Neutrophil (primary cell): Measurements from ENCODE around the gene MALRD1.

Experiments
- H3K27ac ChIP-seq: fragments of 200-600 bp; sonication (generic); 2 replicates; pipeline ENCODE4 v1.5.1; 2016; ENCODE audit warnings: mild to moderate bottlenecking, moderate library complexity
- H3K27me3 ChIP-seq: fragments of 200-600 bp; sonication (generic); 2 replicates; pipeline ENCODE4 v1.6.0; 2016; ENCODE audit warnings: mild to moderate bottlenecking
- H3K36me3 ChIP-seq: fragments of 200-600 bp; sonication (generic); 2 replicates; pipeline ENCODE4 v1.5.1; 2017
- H3K4me1 ChIP-seq, 2 experiments: fragments of 200-600 bp in 1 of 2; sonication (generic) in 1 of 2; 1 replicate in 1 of 2; 2 replicates in 1 of 2; pipeline versions ENCODE4 v1.5.1 to v1.6.1; 2013 to 2016; ENCODE audit warnings: low read depth in 1 of 2, low read length in 1 of 2, mild to moderate bottlenecking in 1 of 2, moderate library complexity in 1 of 2; ENCODE audit not compliant: control insufficient read depth in 1 of 2, insufficient read depth in 1 of 2
- H3K4me3 ChIP-seq, 2 experiments: fragments of 200-600 bp in 1 of 2; sonication (generic) in 1 of 2; 1 replicate in 1 of 2; 2 replicates in 1 of 2; pipeline ENCODE4 v1.5.1; 2013 to 2016; ENCODE audit warnings: low read depth in 1 of 2, low read length in 1 of 2, mild to moderate bottlenecking in 1 of 2, moderate library complexity in 1 of 2
- H3K9me3 ChIP-seq: fragments of 200-600 bp; sonication (generic); 2 replicates; pipeline ENCODE4 v1.5.1; 2016
- CTCF ChIP-seq: fragments of 200-600 bp; sonication (generic); IDR thresholded peaks from 2 replicates; pipeline ENCODE4 v1.5.1; 2016; ENCODE audit warnings: antibody characterized with exemption

The MALRD1 gene

GRCh38 chr10:19493917-19494316 lies 445.3 kb downstream of the MALRD1 start:
- no peak for TF ChIP-seq CTCF
- Histone ChIP-seq H3K4me3 (no peak overlapping the region), H3K27ac (no peak overlapping the region)

GRCh38 chr10:19497026-19497425 lies 448.4 kb downstream of the MALRD1 start:
- Histone ChIP-seq H3K27ac (no peak overlapping the region), H3K36me3 (no peaks in the 10 kb centered on the region), H3K4me3 (no peak overlapping the region), H3K27me3 (no peaks in the 10 kb centered on the region), H3K4me1 (no peaks in the 10 kb centered on the region), H3K9me3 (no peaks in the 10 kb centered on the region)
- no peak for TF ChIP-seq CTCF

More at GRCh38 chr10:19493917-19494316, 445.3 kb downstream of the MALRD1 start:
- Histone ChIP-seq H3K4me1 (no peaks in the 10 kb centered on the region), H3K27me3 (no peaks in the 10 kb centered on the region), H3K36me3 (no peaks in the 10 kb centered on the region), H3K9me3 (no peaks in the 10 kb centered on the region)

- H3K27ac ChIP-seq = no peak overlapping the region
- no peaks in the 10 kb centered on the region for H3K27me3 ChIP-seq
- TF ChIP-seq CTCF = no peak
- H3K4me1 ChIP-seq = no peaks in the 10 kb centered on the region
- H3K4me3 ChIP-seq = no peak overlapping the region
- H3K9me3 ChIP-seq = no peaks in the 10 kb centered on the region
- no peaks in the 10 kb centered on the region for H3K36me3 ChIP-seq
Observed at GRCh38 chr10:19498393-19499290, 450.0 kb downstream of the MALRD1 start.

- Histone ChIP-seq H3K4me1 (no peaks in the 10 kb centered on the region), H3K4me3 (no peak overlapping the region), H3K9me3 (no peaks in the 10 kb centered on the region), H3K27me3 (no peaks in the 10 kb centered on the region), H3K36me3 (no peaks in the 10 kb centered on the region), H3K27ac (no peak overlapping the region)
- TF ChIP-seq CTCF = no peak
Observed at GRCh38 chr10:19499291-19499770, 450.7 kb downstream of the MALRD1 start.

GRCh38 chr10:19500959-19501358 lies 452.4 kb downstream of the MALRD1 start:
- Histone ChIP-seq H3K27ac (no peak overlapping the region), H3K4me3 (no peak overlapping the region), H3K4me1 (no peaks in the 10 kb centered on the region), H3K36me3 (no peaks in the 10 kb centered on the region), H3K9me3 (no peaks in the 10 kb centered on the region), H3K27me3 (no peaks in the 10 kb centered on the region)
- TF ChIP-seq CTCF = no peak
